ENCODE results near the gene SPEF2.
A peak's percentile ranks its signal among the peaks of the same experiment; 100 is the strongest.

The SPEF2 gene

DNA sequence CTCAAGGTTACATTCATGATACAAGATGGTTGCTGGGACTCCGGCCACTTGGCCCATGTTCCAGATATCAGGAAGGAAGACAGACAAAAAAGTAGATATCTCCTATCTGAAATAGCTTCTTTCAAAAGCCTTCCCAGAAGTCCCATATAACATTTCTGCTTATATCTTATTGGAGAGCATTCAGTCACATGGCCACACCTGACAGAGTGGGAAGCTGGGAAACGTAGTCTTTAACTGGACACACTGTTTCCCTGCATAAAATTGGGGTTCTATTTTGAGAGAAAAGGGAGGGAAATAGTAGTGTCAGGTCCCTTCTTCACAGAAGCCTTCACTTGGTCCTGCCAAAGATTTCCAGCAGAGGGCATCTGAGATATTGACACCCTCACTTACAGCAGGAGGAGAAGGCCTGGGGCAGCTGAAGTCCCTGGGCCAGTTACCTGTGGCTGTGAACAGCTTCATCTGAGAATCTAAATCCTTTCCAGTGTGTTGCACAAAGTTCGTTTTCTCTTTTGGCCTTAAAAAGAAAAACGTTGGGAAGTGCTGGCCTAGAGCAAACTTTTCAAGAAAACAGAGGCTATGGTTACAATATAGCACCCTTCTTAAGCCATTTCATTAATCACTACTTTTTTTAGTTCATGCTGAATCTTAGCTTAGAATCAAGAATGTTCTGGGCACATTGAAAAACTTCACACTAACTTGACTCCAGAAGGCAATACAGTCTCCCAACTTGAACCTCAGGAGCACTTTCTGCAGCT, 33.5 kb downstream of the SPEF2 start:
- peak; percentile 67 for DNase-seq (ENCODE audit: low read depth)
- no peak overlapping the region for H3K4me3 ChIP-seq (ENCODE audit: low read length)
- TF ChIP-seq, protein P1, sequence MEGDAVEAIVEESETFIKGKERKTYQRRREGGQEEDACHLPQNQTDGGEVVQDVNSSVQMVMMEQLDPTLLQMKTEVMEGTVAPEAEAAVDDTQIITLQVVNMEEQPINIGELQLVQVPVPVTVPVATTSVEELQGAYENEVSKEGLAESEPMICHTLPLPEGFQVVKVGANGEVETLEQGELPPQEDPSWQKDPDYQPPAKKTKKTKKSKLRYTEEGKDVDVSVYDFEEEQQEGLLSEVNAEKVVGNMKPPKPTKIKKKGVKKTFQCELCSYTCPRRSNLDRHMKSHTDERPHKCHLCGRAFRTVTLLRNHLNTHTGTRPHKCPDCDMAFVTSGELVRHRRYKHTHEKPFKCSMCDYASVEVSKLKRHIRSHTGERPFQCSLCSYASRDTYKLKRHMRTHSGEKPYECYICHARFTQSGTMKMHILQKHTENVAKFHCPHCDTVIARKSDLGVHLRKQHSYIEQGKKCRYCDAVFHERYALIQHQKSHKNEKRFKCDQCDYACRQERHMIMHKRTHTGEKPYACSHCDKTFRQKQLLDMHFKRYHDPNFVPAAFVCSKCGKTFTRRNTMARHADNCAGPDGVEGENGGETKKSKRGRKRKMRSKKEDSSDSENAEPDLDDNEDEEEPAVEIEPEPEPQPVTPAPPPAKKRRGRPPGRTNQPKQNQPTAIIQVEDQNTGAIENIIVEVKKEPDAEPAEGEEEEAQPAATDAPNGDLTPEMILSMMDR (IDR thresholded peaks at IDR 0.05; ENCODE audit: insufficient read depth, low read depth, low read length, missing control alignments): peak; percentile 74

DNA sequence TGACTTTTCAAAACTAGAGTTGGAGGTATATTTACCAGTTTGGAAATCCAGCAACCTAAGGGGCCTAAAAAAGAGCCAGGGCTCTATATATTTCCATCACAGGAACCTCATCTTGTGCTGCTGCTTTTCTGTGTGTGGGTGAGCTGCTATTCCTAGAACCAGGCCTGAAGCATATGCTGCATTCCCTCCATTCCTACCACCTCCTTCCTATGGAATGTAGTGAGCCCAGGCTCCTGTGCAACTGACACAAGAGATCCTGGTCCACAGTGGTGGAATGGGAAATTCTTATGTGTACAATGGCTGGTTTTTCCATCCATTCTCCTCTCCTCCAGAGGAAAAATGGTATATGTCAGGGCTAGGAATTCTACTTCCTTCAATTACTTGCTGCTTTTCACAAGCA, 39.1 kb downstream of the SPEF2 start:
- no peak overlapping the region for H3K4me3 ChIP-seq (ENCODE audit: low read length)
- TF ChIP-seq, protein P1 (IDR thresholded peaks at IDR 0.05; ENCODE audit: insufficient read depth, low read depth, low read length, missing control alignments): no peak
- no peak for DNase-seq (ENCODE audit: low read depth)

DNA sequence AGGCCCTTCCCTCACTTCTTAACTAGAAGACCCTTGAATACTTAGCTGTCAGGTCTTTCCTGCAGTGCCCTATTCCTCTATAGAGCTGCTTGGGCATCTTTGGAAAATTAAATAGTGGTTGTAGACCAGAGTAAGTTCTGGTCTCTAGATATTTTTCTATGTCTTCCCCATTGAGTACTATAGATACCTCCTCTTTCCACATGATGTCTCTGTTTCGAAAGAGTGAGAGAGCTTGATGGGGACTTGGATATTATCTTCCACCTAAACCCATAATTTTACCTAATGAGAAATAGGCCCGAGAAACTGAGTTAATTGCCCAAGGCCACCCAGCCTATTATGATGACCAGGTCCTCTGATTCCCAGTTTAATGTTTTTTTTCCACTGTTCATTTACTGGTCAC, 40.2 kb downstream of the SPEF2 start:
- H3K4me3 ChIP-seq (ENCODE audit: low read length): no peak overlapping the region
- no peak for DNase-seq (ENCODE audit: low read depth)
- TF ChIP-seq, protein P1 (IDR thresholded peaks at IDR 0.05; ENCODE audit: insufficient read depth, low read depth, low read length, missing control alignments): no peak

DNA sequence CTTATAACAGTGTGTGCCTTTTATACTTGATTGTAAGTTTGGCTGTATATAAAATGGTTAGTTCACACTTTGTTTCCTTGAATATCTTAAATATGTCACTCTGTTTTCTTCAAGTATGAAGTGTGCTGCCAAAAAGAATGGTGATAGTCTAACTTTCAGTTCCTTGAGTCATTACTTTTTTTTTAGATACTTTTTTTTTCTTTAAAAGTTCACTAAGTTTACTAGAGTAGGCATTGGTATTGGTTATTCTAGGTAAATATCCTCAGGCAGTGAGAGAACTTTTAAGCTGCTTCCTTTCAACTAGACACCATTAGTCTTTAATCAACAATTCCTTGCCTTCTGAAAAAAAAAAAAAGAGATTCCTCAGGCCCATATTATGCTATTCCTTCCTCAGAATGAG, 41.9 kb downstream of the SPEF2 start:
- no peak overlapping the region for H3K4me3 ChIP-seq (ENCODE audit: low read length)
- DNase-seq (ENCODE audit: low read depth): no peak
- TF ChIP-seq, protein P1 (IDR thresholded peaks at IDR 0.05; ENCODE audit: insufficient read depth, low read depth, low read length, missing control alignments): no peak

DNA sequence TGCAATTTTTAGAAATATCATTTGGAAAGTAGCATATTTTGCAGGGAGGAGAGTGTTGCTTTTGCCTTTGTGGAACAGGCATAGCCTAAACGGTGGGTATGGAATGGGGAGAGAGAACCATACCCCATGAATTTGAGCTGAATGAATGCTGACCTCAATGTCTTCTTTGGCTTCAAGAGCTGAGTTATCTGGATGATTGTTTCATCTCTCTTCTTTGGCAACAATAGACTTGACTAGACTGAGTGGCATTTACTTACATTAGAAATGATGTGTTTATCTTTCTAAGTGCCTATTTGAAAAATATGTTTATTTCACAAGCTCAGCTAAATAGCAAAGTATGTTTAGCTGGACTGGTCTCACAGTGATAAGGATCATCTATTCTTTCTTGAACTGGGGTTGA, 42.8 kb downstream of the SPEF2 start:
- H3K4me3 ChIP-seq (ENCODE audit: low read length): no peak overlapping the region
- no peak for DNase-seq (ENCODE audit: low read depth)
- TF ChIP-seq, protein P1 (IDR thresholded peaks at IDR 0.05; ENCODE audit: insufficient read depth, low read depth, low read length, missing control alignments): no peak

DNA sequence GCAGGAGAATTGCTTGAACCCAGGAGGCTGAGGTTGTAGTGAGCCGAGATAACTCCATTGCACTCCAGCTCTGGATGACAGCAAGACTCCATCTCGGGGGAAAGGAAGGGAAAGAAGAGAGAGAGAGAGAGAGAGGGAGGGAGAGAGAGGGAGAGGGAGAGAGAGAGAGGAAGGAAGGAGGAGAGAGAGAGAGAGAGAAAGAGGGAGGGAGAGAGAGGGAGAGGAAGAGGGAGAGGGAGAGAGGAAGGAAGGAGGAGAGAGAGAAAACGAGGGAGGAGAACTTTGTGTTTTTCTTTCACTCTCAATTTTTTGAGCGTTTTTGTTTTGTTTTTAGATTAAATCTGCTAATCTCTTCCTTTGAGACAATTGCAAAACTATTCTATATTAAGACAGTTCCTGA, 46.9 kb downstream of the SPEF2 start:
- DNase-seq (ENCODE audit: low read depth): no peak
- H3K4me3 ChIP-seq (ENCODE audit: low read length): no peak overlapping the region
- TF ChIP-seq, protein P1 (IDR thresholded peaks at IDR 0.05; ENCODE audit: insufficient read depth, low read depth, low read length, missing control alignments): no peak

DNA sequence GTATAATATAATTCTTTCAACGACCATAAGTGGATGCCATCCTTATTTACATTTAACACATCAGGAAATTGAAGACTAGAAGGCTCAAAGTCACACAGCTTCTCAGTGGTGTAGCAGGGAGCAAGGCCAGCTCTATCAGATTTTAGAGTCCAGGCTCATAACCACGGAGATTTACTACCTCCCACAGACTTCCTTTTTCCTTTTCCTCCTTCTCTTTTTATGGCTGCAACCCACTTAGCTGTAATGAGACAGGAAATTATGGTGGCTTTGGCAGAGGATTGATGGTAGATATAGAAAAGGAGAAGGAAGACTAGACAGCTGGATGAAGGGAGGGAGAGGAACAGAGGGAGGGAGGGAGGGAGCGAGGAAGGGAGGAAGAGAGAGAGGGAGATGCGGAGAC, 47.4 kb downstream of the SPEF2 start:
- TF ChIP-seq, protein P1 (IDR thresholded peaks at IDR 0.05; ENCODE audit: insufficient read depth, low read depth, low read length, missing control alignments): no peak
- H3K4me3 ChIP-seq (ENCODE audit: low read length): no peak overlapping the region
- DNase-seq (ENCODE audit: low read depth): no peak

Measured in epithelial cell of esophagus (primary cell).